Stimulated activated CD4-positive, alpha-beta T cell treated with anti-CD3 and anti-CD28 coated beads, Interleukin-4, amount 100 ng/mL, for 48 hours (primary cell): ENCODE measurements around the gene ABCB7.
"Not testable (repeated sequence)": the region's sequence is repeated elsewhere in the genome, so short reads cannot be mapped to it uniquely, and the experiment has no call there.

ENCODE experiments used
- DNase-seq, 2 donors: peaks; one replicate each; pipeline ENCODE4 v3.0.0-alpha.2; 2020; ENCODE audit warnings: low read depth in 2 of 2

Gene ABCB7

GRCh38 chrX:75106772-75107171 is 49.3 kb downstream of the ABCB7 start:
- DNase-seq, result no peak

- no peak for DNase-seq
These were observed 59.8 kb downstream of the ABCB7 start for GRCh38 chrX:75096331-75096730.

- no peak for DNase-seq
These were observed 69.3 kb downstream of the ABCB7 start for GRCh38 chrX:75086731-75087195.

- DNase-seq, result no peak
These were observed 71.3 kb downstream of the ABCB7 start for GRCh38 chrX:75084757-75085156.

- no peak for DNase-seq
These were observed 79.7 kb downstream of the ABCB7 start for GRCh38 chrX:75076429-75076828.

GRCh38 chrX:75074475-75074874 is 81.6 kb downstream of the ABCB7 start:
- DNase-seq, result no peak

- no peak for DNase-seq
These were observed 84.7 kb downstream of the ABCB7 start for GRCh38 chrX:75071334-75071733.

- DNase-seq, result no peak
These were observed 88.2 kb downstream of the ABCB7 start for GRCh38 chrX:75067931-75068330.

- DNase-seq, result no peak
These were observed 94.4 kb downstream of the ABCB7 start for GRCh38 chrX:75061701-75062100.

GRCh38 chrX:75051047-75051446 is 105.0 kb downstream of the ABCB7 start:
- DNase-seq, result no peak

GRCh38 chrX:75045369-75045768 is 110.7 kb downstream of the ABCB7 start:
- DNase-seq, result no peak

- DNase-seq, result not testable (repeated sequence)
These were observed 111.9 kb downstream of the ABCB7 start for GRCh38 chrX:75044142-75044541.

- no peak for DNase-seq
These were observed 117.2 kb downstream of the ABCB7 start for GRCh38 chrX:75038925-75039324.
